HepG2 (cell line): ENCODE measurements around the gene C19orf18. TPM values are rescaled to one million over a fixed set of nuclear protein-coding genes. Genes with fewer than 3 reads are reported as not detected.
"Not testable (repeated sequence)": the region's sequence is repeated elsewhere in the genome, so short reads cannot be mapped to it uniquely, and the experiment has no call there.

Experiments used
- ATAC-seq: fragments of 200-7000 bp; cut with Tn5 transposase; 3 replicates; pipeline ENCODE4 v1.9.1; 2020; ENCODE audit warnings: mild to moderate bottlenecking, moderate library complexity
- BruUV-seq: library from RNA; stranded (reverse); fragments of 400-500 nt; replicated peaks from 2 replicates; lab custom pipeline; 2021; lab: Mats Ljungman, UMichigan
- CTCF ChIA-PET: fragments of 300-600 bp; formaldehyde crosslinking; extraction: SDS; loops from one replicate; lab custom pipeline; 2021; ENCODE audit warnings: low total read pairs, inconsistent platforms, low intra/inter-chr PET ratio; lab: Yijun Ruan, JAX
- POLR2A ChIA-PET: fragments of 350-600 bp; sonication (Branson Sonifier 250); formaldehyde crosslinking; loops from one replicate; lab custom pipeline; 2020; ENCODE audit warnings: antibody characterized with exemption, inconsistent platforms; lab: Yijun Ruan, JAX
- DNase-seq: peaks from one replicate; pipeline ENCODE4 v3.0.0-alpha.2; 2015; ENCODE audit warnings: low spot score
- FAIRE-seq: peaks from 3 replicates; lab custom pipeline; 2011; peaks lifted over from hg19 to GRCh38; lab: Jason Lieb, UNC
- H2AFZ ChIP-seq: one replicate; pipeline ENCODE4 v1.6.1; 2011; ENCODE audit warnings: low read length, inconsistent platforms
- H3K27ac ChIP-seq: fragments of 300-600 bp; 3 replicates; pipeline ENCODE4 v1.8.0; 2011; ENCODE audit warnings: mixed run types, mild to moderate bottlenecking, mixed read lengths, low read length, inconsistent platforms; ENCODE audit not compliant: insufficient read depth; ENCODE audit errors: extremely low read length
- H3K27me3 ChIP-seq, 2 experiments: fragments of 200-600 bp in 1 of 2; 2 replicates in 1 of 2; 3 replicates in 1 of 2; pipeline versions ENCODE4 v1.6.0 to v1.8.0; 2011; ENCODE audit warnings: low read length in 2 of 2, mild to moderate bottlenecking in 2 of 2, moderate library complexity in 2 of 2, inconsistent platforms in 1 of 2; ENCODE audit not compliant: insufficient read depth in 2 of 2, control insufficient read depth in 1 of 2
- H3K36me3 ChIP-seq, 2 experiments: fragments of 200-600 bp in 1 of 2; replicated peaks in 1 of 2; 2 replicates in 1 of 2; 3 replicates in 1 of 2; pipeline versions ENCODE4 v1.5.1 to v1.8.0; 2011; ENCODE audit warnings: low read length in 2 of 2, inconsistent platforms in 1 of 2; ENCODE audit not compliant: insufficient read depth in 2 of 2, control insufficient read depth in 1 of 2
- H3K4me1 ChIP-seq: 2 replicates; pipeline ENCODE4 v1.5.1; 2012; ENCODE audit warnings: low read length, inconsistent platforms; ENCODE audit not compliant: insufficient read depth
- H3K4me2 ChIP-seq: 2 replicates; pipeline ENCODE4 v1.6.0; 2011; ENCODE audit warnings: low read depth, low read length, inconsistent platforms
- H3K4me3 ChIP-seq, 3 experiments: fragments of 200-600 bp in 1 of 3; sonication (generic), shearing (Covaris generic) in 1 of 3; replicated peaks in 1 of 3; 2 replicates each; pipeline ENCODE4 v1.5.1; 2011 to 2016; ENCODE audit warnings: low read length in 3 of 3, inconsistent platforms in 2 of 3, low read depth in 2 of 3, mild to moderate bottlenecking in 2 of 3, control low read depth in 1 of 3, mixed read lengths in 1 of 3; ENCODE audit not compliant: insufficient read depth in 1 of 3
- H3K79me2 ChIP-seq: one replicate; pipeline ENCODE4 v1.6.1; 2011; ENCODE audit warnings: low read length, inconsistent platforms; ENCODE audit not compliant: insufficient read depth
- H3K9ac ChIP-seq: 2 replicates; pipeline ENCODE4 v1.6.0; 2011; ENCODE audit warnings: mild to moderate bottlenecking, low read depth, low read length, inconsistent platforms; ENCODE audit not compliant: insufficient read depth
- H3K9me3 ChIP-seq: 2 replicates; pipeline ENCODE4 v1.5.1; 2012; ENCODE audit warnings: mild to moderate bottlenecking, low read length
- H4K20me1 ChIP-seq: 2 replicates; pipeline ENCODE4 v1.6.0; 2011; ENCODE audit warnings: inconsistent platforms, mild to moderate bottlenecking, low read length, moderate library complexity; ENCODE audit not compliant: insufficient read depth
- CBX1 ChIP-seq: IDR thresholded peaks from one replicate; pipeline ENCODE4 v1.6.1; 2016; ENCODE audit warnings: antibody characterized with exemption, low read depth
- CREB1 ChIP-seq, 2 experiments: fragments of 450-650 bp in 1 of 2; IDR thresholded peaks; 2 replicates each; pipeline ENCODE4 v1.6.1; 2016 to 2017; ENCODE audit warnings: control low read depth in 1 of 2, mild to moderate bottlenecking in 1 of 2, missing compliant biosample characterization in 1 of 2, missing genetic modification characterization in 1 of 2
- GABPA ChIP-seq, 2 experiments: IDR thresholded peaks; 2 replicates each; pipeline ENCODE4 v1.6.1; 2011 to 2016; ENCODE audit warnings: low read depth in 2 of 2, low read length in 1 of 2, missing biosample characterization in 1 of 2, missing genetic modification characterization in 1 of 2
- GLI4 ChIP-seq: sonication (generic); formaldehyde crosslinking; IDR thresholded peaks from 2 replicates; pipeline ENCODE4 v1.5.1; 2020; ENCODE audit warnings: missing genetic modification reagents, mild to moderate bottlenecking, moderate library complexity, borderline replicate concordance
- KAT8 ChIP-seq: IDR thresholded peaks from 2 replicates; pipeline ENCODE4 v1.6.1; 2016; ENCODE audit warnings: missing genetic modification reagents, missing compliant biosample characterization
- MAZ ChIP-seq, 2 experiments: sonication (generic) in 1 of 2; formaldehyde crosslinking in 1 of 2; IDR thresholded peaks; 2 replicates each; pipeline versions ENCODE4 v1.5.0 to v1.6.1; 2012 to 2020; ENCODE audit warnings: low read depth in 2 of 2, mild to moderate bottlenecking in 2 of 2, borderline replicate concordance in 1 of 2, improper control_type of control experiment in 1 of 2, low read length in 1 of 2, missing genetic modification reagents in 1 of 2, moderate library complexity in 1 of 2
- NFYC ChIP-seq: IDR thresholded peaks from 2 replicates; pipeline ENCODE4 v1.6.1; 2016; ENCODE audit warnings: missing genetic modification reagents, missing compliant biosample characterization
- PHF8 ChIP-seq: sonication (generic); formaldehyde crosslinking; IDR thresholded peaks from 2 replicates; pipeline ENCODE4 v1.5.0; 2020; ENCODE audit warnings: missing genetic modification reagents
- SP2 ChIP-seq: sonication (generic); formaldehyde crosslinking; IDR thresholded peaks from 2 replicates; pipeline ENCODE4 v1.5.1; 2020; ENCODE audit warnings: mild to moderate bottlenecking, missing genetic modification reagents
- TOPORS ChIP-seq: sonication (generic); formaldehyde crosslinking; IDR thresholded peaks from 2 replicates; pipeline ENCODE4 v1.8.0; 2023; ENCODE audit warnings: mild to moderate bottlenecking, missing genetic modification reagents
- ZBTB38 ChIP-seq: sonication (generic); formaldehyde crosslinking; IDR thresholded peaks from 2 replicates; pipeline ENCODE4 v1.5.1; 2020; ENCODE audit warnings: mild to moderate bottlenecking, missing genetic modification reagents
- WGBS: methylation state at CpG from one replicate; pipeline ENCODE4 v1.1.6; 2017; ENCODE audit warnings: low lambda C conversion rate; 5-methylcytosine and 5-hydroxymethylcytosine counted together
- in situ Hi-C: cut with HindIII; loops from 2 replicates; pipeline ENCODE4 v1.10.0; 2017; ENCODE audit warnings: low pct_unique_long_range_greater_than_20kb; ENCODE audit not compliant: extremely low pct_ligation_motif_present
- intact Hi-C: fragments of 100-400 bp; cut with micrococcal nuclease; formaldehyde crosslinking; loops from one replicate; pipeline ENCODE4 v1.10.0; 2022; ENCODE audit not compliant: unreplicated experiment
- polyA plus RNA-seq, 8 experiments: library from polyadenylated mRNA; depleted of rRNA in 3 of 8; stranded (reverse) in 7 of 8; unstranded in 1 of 8; fragments of >200 nt; fragmentation: Illumina TruSeq in 4 of 8; extraction: Trizol in 4 of 8; gene quantifications; 2 replicates each; pipeline versions ENCODE4 v1.2.1 to v1.2.3, GENCODE V29; 2011 to 2016; ENCODE audit warnings: low read depth in 4 of 8, missing spikeins in 1 of 8, mixed read lengths in 1 of 8; ENCODE audit not compliant: insufficient read depth in 1 of 8
- total RNA-seq, 5 experiments: library from RNA; depleted of rRNA; stranded (reverse); fragments of >200 nt; fragmentation: Illumina TruSeq; extraction: Trizol; gene quantifications; 2 replicates each; pipeline ENCODE4 v1.2.3, GENCODE V29; 2016; ENCODE audit warnings: low read depth in 1 of 5
- TF ChIP-seq, protein P1 (sequence below): sonication (generic); formaldehyde crosslinking; IDR thresholded peaks from 2 replicates; pipeline ENCODE4 v1.4.0; 2020; ENCODE audit warnings: low read depth, missing genetic modification reagents
- TF ChIP-seq, protein P2 (sequence below): sonication (generic); formaldehyde crosslinking; IDR thresholded peaks from 2 replicates; pipeline ENCODE4 v1.4.0; 2020; ENCODE audit warnings: missing genetic modification reagents
- TF ChIP-seq, protein P3 (sequence below): IDR thresholded peaks from 2 replicates; pipeline ENCODE4 v1.6.1; 2016; ENCODE audit warnings: missing compliant biosample characterization, missing genetic modification reagents, borderline replicate concordance

The C19orf18 gene
- total and polyA plus RNA-seq, 2 of the 13 experiments (the other 11 are each of a cell fraction or from before 2014, with no cell fraction given) = 0.38 to 0.55 TPM

DNA sequence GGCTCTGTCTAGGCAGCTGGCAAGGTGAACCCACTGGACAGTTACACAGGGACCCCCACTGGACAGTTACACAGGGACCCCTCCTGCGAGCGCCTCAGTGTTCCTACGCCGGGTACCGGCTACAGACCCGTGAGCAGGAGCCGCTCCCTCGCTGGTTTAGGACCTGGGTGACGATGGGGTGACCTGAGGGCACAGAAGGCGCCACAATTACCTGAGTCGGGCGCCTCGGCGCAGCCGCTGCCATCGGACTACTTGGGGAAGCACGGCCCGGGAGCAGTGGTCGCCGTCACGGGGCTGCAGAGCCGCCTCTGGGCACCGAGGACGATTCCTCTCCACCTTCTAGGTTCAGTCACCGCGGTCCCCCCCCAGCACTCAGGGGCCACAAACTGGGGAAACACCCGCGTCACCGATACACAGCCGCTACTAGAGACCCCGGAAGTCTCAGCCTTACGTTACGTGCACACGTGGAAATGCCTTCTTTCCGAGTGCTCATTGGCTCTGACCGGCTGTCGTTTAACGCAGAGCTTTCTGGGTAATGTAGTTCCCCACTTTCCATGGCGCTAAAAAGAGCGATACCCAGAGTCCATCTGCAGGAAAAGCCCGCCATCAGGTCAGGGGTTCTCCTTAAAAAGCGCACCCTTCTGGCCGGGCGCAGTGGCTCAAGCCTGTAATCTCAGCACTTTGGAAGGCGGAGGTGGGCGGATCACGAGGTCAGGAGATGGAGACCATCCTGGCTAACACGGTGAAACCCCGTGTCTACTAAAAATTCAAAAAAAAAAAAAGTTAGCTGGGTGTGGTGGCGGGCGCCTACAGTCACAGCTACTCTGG is 58.0 kb downstream of the C19orf18 start, which contains the start of gene ZNF417:
TSS of gene ZNF417 (minus strand) at position 425 of the 828 bp plus-strand sequence. CDS start at position 244, 181 bp downstream.
- H3K9me3 ChIP-seq; intact Hi-C loops; H4K20me1 ChIP-seq; CTCF ChIA-PET; H3K36me3 ChIP-seq; H3K27me3 ChIP-seq; H2AFZ ChIP-seq; TF ChIP-seq MAZ (IDR thresholded peaks at IDR 0.05; ENCODE audit: borderline replicate concordance, low read depth, low read length): not testable (repeated sequence)
- ATAC-seq (peak; percentile 98), DNase-seq (peak; percentile 97), FAIRE-seq (peak; percentile 94)
- Histone ChIP-seq H3K79me2 (peaks cover 21% of the 10 kb centered on the region), H3K4me1 (peaks cover 21% of the 10 kb centered on the region), H3K27ac (peak within 1 kb of the TSS; percentile 70), H3K4me2 (peak within 1 kb of the TSS; percentile 75), H3K4me3 (peak within 1 kb of the TSS; percentile 74 to 86 (median 80)), H3K9ac (peak within 1 kb of the TSS; percentile 90)
- POLR2A ChIA-PET = interaction anchor here (0.6 to 1.3 kb wide), 6 partner anchors 86 to 487 kb away, joined by 3 to 5 read pairs (median 3); partner anchors contain the start of genes ZNF134, ZNF274 and ZNF606
- WGBS = 3% methylated on average over 27 of the region's 51 CpGs
- in situ Hi-C loops = loop anchor here (10.0 kb wide), 1 partner anchor 238 kb away; the partner anchor contains the start of gene ZNF329
- BruUV-seq = TSS peak; percentile 82
- TF ChIP-seq, protein P1, sequence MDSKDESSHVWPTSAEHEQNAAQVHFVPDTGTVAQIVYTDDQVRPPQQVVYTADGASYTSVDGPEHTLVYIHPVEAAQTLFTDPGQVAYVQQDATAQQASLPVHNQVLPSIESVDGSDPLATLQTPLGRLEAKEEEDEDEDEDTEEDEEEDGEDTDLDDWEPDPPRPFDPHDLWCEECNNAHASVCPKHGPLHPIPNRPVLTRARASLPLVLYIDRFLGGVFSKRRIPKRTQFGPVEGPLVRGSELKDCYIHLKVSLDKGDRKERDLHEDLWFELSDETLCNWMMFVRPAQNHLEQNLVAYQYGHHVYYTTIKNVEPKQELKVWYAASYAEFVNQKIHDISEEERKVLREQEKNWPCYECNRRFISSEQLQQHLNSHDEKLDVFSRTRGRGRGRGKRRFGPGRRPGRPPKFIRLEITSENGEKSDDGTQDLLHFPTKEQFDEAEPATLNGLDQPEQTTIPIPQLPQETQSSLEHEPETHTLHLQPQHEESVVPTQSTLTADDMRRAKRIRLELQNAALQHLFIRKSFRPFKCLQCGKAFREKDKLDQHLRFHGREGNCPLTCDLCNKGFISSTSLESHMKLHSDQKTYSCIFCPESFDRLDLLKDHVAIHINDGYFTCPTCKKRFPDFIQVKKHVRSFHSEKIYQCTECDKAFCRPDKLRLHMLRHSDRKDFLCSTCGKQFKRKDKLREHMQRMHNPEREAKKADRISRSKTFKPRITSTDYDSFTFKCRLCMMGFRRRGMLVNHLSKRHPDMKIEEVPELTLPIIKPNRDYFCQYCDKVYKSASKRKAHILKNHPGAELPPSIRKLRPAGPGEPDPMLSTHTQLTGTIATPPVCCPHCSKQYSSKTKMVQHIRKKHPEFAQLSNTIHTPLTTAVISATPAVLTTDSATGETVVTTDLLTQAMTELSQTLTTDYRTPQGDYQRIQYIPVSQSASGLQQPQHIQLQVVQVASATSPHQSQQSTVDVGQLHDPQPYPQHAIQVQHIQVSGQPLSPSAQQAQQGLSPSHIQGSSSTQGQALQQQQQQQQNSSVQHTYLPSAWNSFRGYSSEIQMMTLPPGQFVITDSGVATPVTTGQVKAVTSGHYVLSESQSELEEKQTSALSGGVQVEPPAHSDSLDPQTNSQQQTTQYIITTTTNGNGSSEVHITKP (CRISPR knock-in tag) = 0 out of 2 replicates have a peak, but pooled peaks have one; percentile 33
- TF ChIP-seq GLI4 (CRISPR knock-in tag) (0 out of 2 replicates have a peak, but pooled peaks have one; percentile 42), ZBTB38 (0 out of 2 replicates have a peak, but pooled peaks have one; percentile 44), GABPA (IDR thresholded peaks at IDR 0.05; ENCODE audit: low read depth, low read length) (peak; percentile 80), GABPA (CRISPR knock-in tag; IDR thresholded peaks at IDR 0.05; ENCODE audit: low read depth) (peak; percentile 95), SP2 (peak; percentile 95), KAT8 (CRISPR knock-in tag) (peak; percentile 87), MAZ (CRISPR knock-in tag; IDR thresholded peaks at IDR 0.05; ENCODE audit: low read depth) (peak; percentile 21; the same call in 1 of the 2 replicates), CREB1 (IDR thresholded peaks at IDR 0.05) (peak; percentile 89), CREB1 (CRISPR knock-in tag; IDR thresholded peaks at IDR 0.05) (peak; percentile 93), NFYC (peak; percentile 96), CBX1 (peak; percentile 50), TOPORS (peak; percentile 56; the same call in 1 of the 2 replicates), PHF8 (peak; percentile 82)
- TF ChIP-seq, protein P2, sequence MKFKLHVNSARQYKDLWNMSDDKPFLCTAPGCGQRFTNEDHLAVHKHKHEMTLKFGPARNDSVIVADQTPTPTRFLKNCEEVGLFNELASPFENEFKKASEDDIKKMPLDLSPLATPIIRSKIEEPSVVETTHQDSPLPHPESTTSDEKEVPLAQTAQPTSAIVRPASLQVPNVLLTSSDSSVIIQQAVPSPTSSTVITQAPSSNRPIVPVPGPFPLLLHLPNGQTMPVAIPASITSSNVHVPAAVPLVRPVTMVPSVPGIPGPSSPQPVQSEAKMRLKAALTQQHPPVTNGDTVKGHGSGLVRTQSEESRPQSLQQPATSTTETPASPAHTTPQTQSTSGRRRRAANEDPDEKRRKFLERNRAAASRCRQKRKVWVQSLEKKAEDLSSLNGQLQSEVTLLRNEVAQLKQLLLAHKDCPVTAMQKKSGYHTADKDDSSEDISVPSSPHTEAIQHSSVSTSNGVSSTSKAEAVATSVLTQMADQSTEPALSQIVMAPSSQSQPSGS (CRISPR knock-in tag) = peak; percentile 61; the same call in 1 of the 2 replicates
- TF ChIP-seq, protein P3, sequence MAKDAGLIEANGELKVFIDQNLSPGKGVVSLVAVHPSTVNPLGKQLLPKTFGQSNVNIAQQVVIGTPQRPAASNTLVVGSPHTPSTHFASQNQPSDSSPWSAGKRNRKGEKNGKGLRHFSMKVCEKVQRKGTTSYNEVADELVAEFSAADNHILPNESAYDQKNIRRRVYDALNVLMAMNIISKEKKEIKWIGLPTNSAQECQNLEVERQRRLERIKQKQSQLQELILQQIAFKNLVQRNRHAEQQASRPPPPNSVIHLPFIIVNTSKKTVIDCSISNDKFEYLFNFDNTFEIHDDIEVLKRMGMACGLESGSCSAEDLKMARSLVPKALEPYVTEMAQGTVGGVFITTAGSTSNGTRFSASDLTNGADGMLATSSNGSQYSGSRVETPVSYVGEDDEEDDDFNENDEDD (CRISPR knock-in tag) = peak; percentile 90
